ENCODE results near the gene LYSMD4.
"Not testable (repeated sequence)": the region's sequence is repeated elsewhere in the genome, so short reads cannot be mapped to it uniquely, and the experiment has no call there.

GRCh38 chr15:99782029-99782428 lies 48.8 kb upstream of the LYSMD4 start:
- not testable (repeated sequence) for TF ChIP-seq CTCF (IDR thresholded peaks at IDR 0.05); EZH2 (IDR thresholded peaks at IDR 0.05; ENCODE audit: borderline replicate concordance, insufficient read depth, low read depth, low read length, poor library complexity, severe bottlenecking)
